Esophagus squamous epithelium (tissue), 5 donors: ENCODE measurements around the gene TMEM200A. TPM values are rescaled to one million over a fixed set of nuclear protein-coding genes. Genes with fewer than 3 reads are reported as not detected.

Experiments used
- DNase-seq: peaks from one replicate; lab custom pipeline; 2025; lab: John Stamatoyannopoulos, UW
- H3K27ac ChIP-seq, 4 donors: fragments of 200-600 bp; sonication (generic); one replicate each; pipeline ENCODE4 v1.5.1; 2016 to 2019; ENCODE audit warnings: mild to moderate bottlenecking in 1 of 4
- H3K27me3 ChIP-seq, 4 donors: fragments of 200-600 bp; sonication (generic); 1 replicate in 3 of 4; 2 replicates in 1 of 4; pipeline versions ENCODE4 v1.5.1 to v1.6.0; 2017 to 2021; ENCODE audit warnings: antibody characterized with exemption in 1 of 4
- H3K36me3 ChIP-seq, 3 donors: fragments of 200-600 bp; sonication (generic); one replicate each; pipeline ENCODE4 v1.5.1; 2016 to 2019
- H3K4me1 ChIP-seq, 3 donors: fragments of 200-600 bp; sonication (generic); one replicate each; pipeline ENCODE4 v1.5.1; 2017 to 2019
- H3K4me3 ChIP-seq, 4 donors: fragments of 200-600 bp; sonication (generic); 1 replicate in 3 of 4; 2 replicates in 1 of 4; pipeline ENCODE4 v1.5.1; 2016 to 2019; ENCODE audit warnings: mild to moderate bottlenecking in 2 of 4, moderate library complexity in 1 of 4
- H3K9me3 ChIP-seq, 3 donors: fragments of 200-600 bp; sonication (generic); one replicate each; pipeline ENCODE4 v1.5.1; 2016 to 2019
- POLR2A ChIP-seq, 4 donors: fragments of 450-650 bp; IDR thresholded peaks; one replicate each; pipeline ENCODE4 v1.6.1; 2017; ENCODE audit warnings: antibody characterized with exemption in 4 of 4, mild to moderate bottlenecking in 4 of 4, moderate library complexity in 3 of 4
- WGBS, 2 donors: methylation state at CpG; one replicate each; pipeline ENCODE4 v1.1.5; 2018; 5-methylcytosine and 5-hydroxymethylcytosine counted together
- intact Hi-C: fragments of 100-400 bp; cut with DNase I; formaldehyde crosslinking; loops from one replicate; pipeline ENCODE4 v1.15.0; 2022
- total RNA-seq, 4 donors: library from RNA; depleted of rRNA; stranded (reverse); fragments of >200 nt; gene quantifications; one replicate each; pipeline ENCODE4 v1.1.0, GENCODE V29; 2016
- TF ChIP-seq, protein P1 (sequence below), 6 experiments: fragments of 450-650 bp in 4 of 6; fragments of 200-600 bp in 2 of 6; sonication (generic) in 2 of 6; IDR thresholded peaks; one replicate each; pipeline ENCODE4 v1.5.1; 2016 to 2019; ENCODE audit warnings: antibody characterized with exemption in 6 of 6, mild to moderate bottlenecking in 4 of 6, moderate library complexity in 4 of 6
- donor health status: DM: yes; HTN: yes; CAD: no.

The TMEM200A gene
- total RNA-seq, 4 donors from 2014 or later: 0.31 to 1.9 (median 0.62) TPM; not detected in 1

DNA sequence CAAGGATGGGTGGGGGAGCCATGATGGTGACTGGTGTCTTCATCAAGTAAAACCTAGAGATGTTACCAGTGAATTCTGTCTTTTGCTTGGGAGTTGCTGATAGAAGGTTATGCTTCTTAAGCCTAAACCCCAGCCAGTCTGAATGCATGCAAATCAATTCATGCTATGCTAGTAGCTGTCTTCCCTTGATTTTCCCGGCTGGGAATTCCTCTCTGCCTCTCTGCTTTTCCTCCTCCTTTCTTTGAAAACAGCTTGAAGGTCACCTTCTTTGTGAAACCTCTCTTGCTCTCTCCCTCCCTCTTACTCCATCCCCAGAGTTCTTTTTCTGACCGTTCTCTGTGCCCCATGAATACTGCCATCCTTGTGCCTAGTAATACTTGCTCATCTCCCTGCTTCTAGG, 58.9 kb downstream of the TMEM200A start:
- WGBS, 2 donors: 86 to 91% methylated on average over 2 of the region's 2 CpGs
- no peaks in the 10 kb centered on the region for H3K36me3 ChIP-seq
- no peak overlapping the region for H3K27ac ChIP-seq
- intact Hi-C loops: no loop called here
- no peak for TF ChIP-seq POLR2A (IDR thresholded peaks at IDR 0.05)
- TF ChIP-seq, protein P1, sequence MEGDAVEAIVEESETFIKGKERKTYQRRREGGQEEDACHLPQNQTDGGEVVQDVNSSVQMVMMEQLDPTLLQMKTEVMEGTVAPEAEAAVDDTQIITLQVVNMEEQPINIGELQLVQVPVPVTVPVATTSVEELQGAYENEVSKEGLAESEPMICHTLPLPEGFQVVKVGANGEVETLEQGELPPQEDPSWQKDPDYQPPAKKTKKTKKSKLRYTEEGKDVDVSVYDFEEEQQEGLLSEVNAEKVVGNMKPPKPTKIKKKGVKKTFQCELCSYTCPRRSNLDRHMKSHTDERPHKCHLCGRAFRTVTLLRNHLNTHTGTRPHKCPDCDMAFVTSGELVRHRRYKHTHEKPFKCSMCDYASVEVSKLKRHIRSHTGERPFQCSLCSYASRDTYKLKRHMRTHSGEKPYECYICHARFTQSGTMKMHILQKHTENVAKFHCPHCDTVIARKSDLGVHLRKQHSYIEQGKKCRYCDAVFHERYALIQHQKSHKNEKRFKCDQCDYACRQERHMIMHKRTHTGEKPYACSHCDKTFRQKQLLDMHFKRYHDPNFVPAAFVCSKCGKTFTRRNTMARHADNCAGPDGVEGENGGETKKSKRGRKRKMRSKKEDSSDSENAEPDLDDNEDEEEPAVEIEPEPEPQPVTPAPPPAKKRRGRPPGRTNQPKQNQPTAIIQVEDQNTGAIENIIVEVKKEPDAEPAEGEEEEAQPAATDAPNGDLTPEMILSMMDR (IDR thresholded peaks at IDR 0.05): no peak
- H3K4me1 ChIP-seq: no peaks in the 10 kb centered on the region
- H3K4me3 ChIP-seq: no peak overlapping the region
- no peak for DNase-seq
- no peaks in the 10 kb centered on the region for H3K27me3 ChIP-seq
- no peaks in the 10 kb centered on the region for H3K9me3 ChIP-seq

- Histone ChIP-seq H3K27me3 (no peaks in the 10 kb centered on the region), H3K4me3 (no peak overlapping the region), H3K27ac (no peak overlapping the region), H3K9me3 (no peaks in the 10 kb centered on the region), H3K4me1 (no peaks in the 10 kb centered on the region), H3K36me3 (no peaks in the 10 kb centered on the region)
- DNase-seq: no peak
- intact Hi-C loops: no loop called here
- TF ChIP-seq, protein P1 (IDR thresholded peaks at IDR 0.05): no peak
- TF ChIP-seq POLR2A (IDR thresholded peaks at IDR 0.05): no peak
- WGBS, 2 donors: 77 to 93% methylated on average over 1 of the region's 1 CpG
Measured at GRCh38 chr6:130425537-130425936, 59.7 kb downstream of the TMEM200A start.

DNA sequence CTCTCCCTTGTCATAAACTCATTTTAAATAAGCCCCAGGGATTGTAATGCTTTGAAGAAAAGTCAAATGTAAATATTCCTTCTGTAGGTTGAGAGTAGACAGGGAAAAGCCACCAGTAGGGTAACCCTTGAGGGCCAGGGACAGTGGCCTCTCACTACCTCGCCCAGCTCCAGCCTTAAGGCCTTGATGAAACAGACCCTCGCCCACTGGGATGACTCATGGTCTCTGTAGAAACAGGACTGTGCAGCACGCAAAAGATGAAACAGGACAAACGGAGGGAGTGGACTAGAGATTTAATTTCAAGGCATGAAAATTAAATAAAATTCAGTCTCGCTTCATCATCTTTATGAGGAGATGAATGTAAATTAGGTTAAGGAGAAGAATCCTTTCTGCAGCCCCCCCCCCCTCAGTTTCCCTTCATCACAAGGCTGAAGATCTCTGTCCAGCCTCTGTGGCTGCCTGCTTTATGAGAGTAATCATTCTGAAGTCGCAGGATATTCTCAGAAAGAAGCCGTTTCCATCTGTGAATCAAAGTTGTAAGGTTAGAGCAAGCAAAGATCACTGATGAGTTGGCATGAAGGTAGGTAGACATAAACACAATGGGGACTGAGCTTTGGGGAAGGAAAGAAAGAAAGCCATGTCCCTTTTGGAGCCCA, 60.4 kb downstream of the TMEM200A start:
- Histone ChIP-seq H3K36me3 (no peaks in the 10 kb centered on the region), H3K4me1 (no peaks in the 10 kb centered on the region), H3K4me3 (no peak overlapping the region), H3K9me3 (no peaks in the 10 kb centered on the region), H3K27me3 (no peaks in the 10 kb centered on the region), H3K27ac (no peak overlapping the region)
- DNase-seq: no peak
- intact Hi-C loops: no loop called here
- TF ChIP-seq, protein P1 (IDR thresholded peaks at IDR 0.05): no peak
- TF ChIP-seq POLR2A (IDR thresholded peaks at IDR 0.05): no peak
- 53 to 65% methylated on average over 7 of the region's 7 CpGs for WGBS, 2 donors

DNA sequence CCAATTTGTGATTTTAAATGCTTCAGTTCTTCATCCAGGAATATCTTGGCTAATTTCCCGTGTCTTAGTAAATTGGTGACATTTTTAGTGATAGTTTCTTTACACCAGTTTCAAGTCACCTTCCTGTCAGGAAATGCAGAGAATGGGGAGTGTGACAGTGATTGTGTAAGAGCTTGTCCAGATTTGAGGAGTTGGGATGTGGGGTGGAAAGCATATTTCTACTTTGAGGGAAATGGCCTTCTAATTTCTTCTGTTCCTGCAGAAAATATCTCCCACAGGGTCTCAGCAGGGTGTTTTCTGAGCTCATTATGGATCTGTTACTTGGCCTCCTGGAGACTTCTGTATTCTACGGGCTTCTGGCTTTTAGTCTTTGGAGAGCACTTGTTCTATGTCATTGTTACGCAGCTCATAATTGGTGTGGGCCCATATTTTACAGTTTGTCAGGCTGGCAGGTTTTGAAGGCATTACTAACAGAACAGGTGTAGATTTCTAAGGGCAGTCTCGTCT, 65.6 kb downstream of the TMEM200A start:
- Histone ChIP-seq H3K9me3 (no peaks in the 10 kb centered on the region), H3K27ac (no peak overlapping the region), H3K27me3 (no peaks in the 10 kb centered on the region), H3K4me1 (no peaks in the 10 kb centered on the region), H3K36me3 (no peaks in the 10 kb centered on the region), H3K4me3 (no peak overlapping the region)
- intact Hi-C loops: no loop called here
- WGBS, 2 donors: 58 to 61% methylated on average over 4 of the region's 4 CpGs
- TF ChIP-seq, protein P1 (IDR thresholded peaks at IDR 0.05): no peak
- TF ChIP-seq POLR2A (IDR thresholded peaks at IDR 0.05): no peak
- no peak for DNase-seq

DNA sequence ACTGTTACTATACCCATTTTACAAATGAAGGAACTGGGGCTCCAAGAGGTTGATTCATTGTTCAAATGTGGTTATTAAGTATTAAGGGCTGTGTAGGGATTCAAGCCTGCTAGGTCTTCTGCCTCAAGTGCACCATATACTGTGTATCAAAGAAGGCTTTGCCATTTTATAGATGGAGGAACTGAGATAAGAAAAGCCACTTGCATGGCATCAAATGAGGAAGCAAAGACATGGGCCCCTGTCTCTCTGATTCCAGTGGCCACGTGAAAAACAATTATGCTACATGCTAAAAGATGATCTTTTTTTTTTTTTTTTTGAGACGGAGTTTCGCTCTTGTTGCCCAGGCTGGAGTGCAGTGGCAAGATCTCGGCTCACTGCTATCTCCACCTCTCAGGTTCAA, 67.0 kb downstream of the TMEM200A start:
- Histone ChIP-seq H3K27ac (no peak overlapping the region), H3K36me3 (no peaks in the 10 kb centered on the region), H3K27me3 (no peaks in the 10 kb centered on the region), H3K9me3 (no peaks in the 10 kb centered on the region), H3K4me3 (no peak overlapping the region), H3K4me1 (no peaks in the 10 kb centered on the region)
- 84 to 93% methylated on average over 4 of the region's 4 CpGs for WGBS, 2 donors
- no peak for DNase-seq
- no peak for TF ChIP-seq POLR2A (IDR thresholded peaks at IDR 0.05)
- TF ChIP-seq, protein P1 (IDR thresholded peaks at IDR 0.05): no peak
- intact Hi-C loops: no loop called here
